Esophagus squamous epithelium (tissue), 5 donors: ENCODE measurements around the gene NMNAT3. TPM values are rescaled to one million over a fixed set of nuclear protein-coding genes. Genes with fewer than 3 reads are reported as not detected.

Experiments
- DNase-seq: peaks from one replicate; lab custom pipeline; 2025; lab: John Stamatoyannopoulos, UW
- H3K27ac ChIP-seq, 4 donors: fragments of 200-600 bp; sonication (generic); one replicate each; pipeline ENCODE4 v1.5.1; 2016 to 2019; ENCODE audit warnings: mild to moderate bottlenecking in 1 of 4
- H3K27me3 ChIP-seq, 4 donors: fragments of 200-600 bp; sonication (generic); 1 replicate in 3 of 4; 2 replicates in 1 of 4; pipeline versions ENCODE4 v1.5.1 to v1.6.0; 2017 to 2021; ENCODE audit warnings: antibody characterized with exemption in 1 of 4
- H3K36me3 ChIP-seq, 3 donors: fragments of 200-600 bp; sonication (generic); one replicate each; pipeline ENCODE4 v1.5.1; 2016 to 2019
- H3K4me1 ChIP-seq, 3 donors: fragments of 200-600 bp; sonication (generic); one replicate each; pipeline ENCODE4 v1.5.1; 2017 to 2019
- H3K4me3 ChIP-seq, 4 donors: fragments of 200-600 bp; sonication (generic); 1 replicate in 3 of 4; 2 replicates in 1 of 4; pipeline ENCODE4 v1.5.1; 2016 to 2019; ENCODE audit warnings: mild to moderate bottlenecking in 2 of 4, moderate library complexity in 1 of 4
- H3K9me3 ChIP-seq, 3 donors: fragments of 200-600 bp; sonication (generic); one replicate each; pipeline ENCODE4 v1.5.1; 2016 to 2019
- POLR2A ChIP-seq, 4 donors: fragments of 450-650 bp; IDR thresholded peaks; one replicate each; pipeline ENCODE4 v1.6.1; 2017; ENCODE audit warnings: antibody characterized with exemption in 4 of 4, mild to moderate bottlenecking in 4 of 4, moderate library complexity in 3 of 4
- WGBS, 2 donors: methylation state at CpG; one replicate each; pipeline ENCODE4 v1.1.5; 2018; 5-methylcytosine and 5-hydroxymethylcytosine counted together
- intact Hi-C: fragments of 100-400 bp; cut with DNase I; formaldehyde crosslinking; loops from one replicate; pipeline ENCODE4 v1.15.0; 2022
- total RNA-seq, 4 donors: library from RNA; depleted of rRNA; stranded (reverse); fragments of >200 nt; gene quantifications; one replicate each; pipeline ENCODE4 v1.1.0, GENCODE V29; 2016
- TF ChIP-seq, protein P1 (sequence below), 6 experiments: fragments of 450-650 bp in 4 of 6; fragments of 200-600 bp in 2 of 6; sonication (generic) in 2 of 6; IDR thresholded peaks; one replicate each; pipeline ENCODE4 v1.5.1; 2016 to 2019; ENCODE audit warnings: antibody characterized with exemption in 6 of 6, mild to moderate bottlenecking in 4 of 6, moderate library complexity in 4 of 6
- donor health status: DM: yes; HTN: yes; CAD: no.

NMNAT3 gene
- total RNA-seq, 4 donors from 2014 or later = 7.6 to 11.6 (median 9.4) TPM

GRCh38 chr3:139620438-139620837 is 57.3 kb downstream of the NMNAT3 start:
- H3K36me3 ChIP-seq = no peaks in the 10 kb centered on the region
- intact Hi-C loops = no loop called here
- no peaks in the 10 kb centered on the region for H3K4me1 ChIP-seq
- DNase-seq = no peak
- WGBS, 2 donors = 68 to 71% methylated on average over 3 of the region's 3 CpGs
- no peaks in the 10 kb centered on the region for H3K9me3 ChIP-seq
- no peak overlapping the region for H3K4me3 ChIP-seq
- no peaks in the 10 kb centered on the region for H3K27me3 ChIP-seq
- TF ChIP-seq, protein P1, sequence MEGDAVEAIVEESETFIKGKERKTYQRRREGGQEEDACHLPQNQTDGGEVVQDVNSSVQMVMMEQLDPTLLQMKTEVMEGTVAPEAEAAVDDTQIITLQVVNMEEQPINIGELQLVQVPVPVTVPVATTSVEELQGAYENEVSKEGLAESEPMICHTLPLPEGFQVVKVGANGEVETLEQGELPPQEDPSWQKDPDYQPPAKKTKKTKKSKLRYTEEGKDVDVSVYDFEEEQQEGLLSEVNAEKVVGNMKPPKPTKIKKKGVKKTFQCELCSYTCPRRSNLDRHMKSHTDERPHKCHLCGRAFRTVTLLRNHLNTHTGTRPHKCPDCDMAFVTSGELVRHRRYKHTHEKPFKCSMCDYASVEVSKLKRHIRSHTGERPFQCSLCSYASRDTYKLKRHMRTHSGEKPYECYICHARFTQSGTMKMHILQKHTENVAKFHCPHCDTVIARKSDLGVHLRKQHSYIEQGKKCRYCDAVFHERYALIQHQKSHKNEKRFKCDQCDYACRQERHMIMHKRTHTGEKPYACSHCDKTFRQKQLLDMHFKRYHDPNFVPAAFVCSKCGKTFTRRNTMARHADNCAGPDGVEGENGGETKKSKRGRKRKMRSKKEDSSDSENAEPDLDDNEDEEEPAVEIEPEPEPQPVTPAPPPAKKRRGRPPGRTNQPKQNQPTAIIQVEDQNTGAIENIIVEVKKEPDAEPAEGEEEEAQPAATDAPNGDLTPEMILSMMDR (IDR thresholded peaks at IDR 0.05) = no peak
- TF ChIP-seq POLR2A (IDR thresholded peaks at IDR 0.05) = no peak
- no peak overlapping the region for H3K27ac ChIP-seq

DNA sequence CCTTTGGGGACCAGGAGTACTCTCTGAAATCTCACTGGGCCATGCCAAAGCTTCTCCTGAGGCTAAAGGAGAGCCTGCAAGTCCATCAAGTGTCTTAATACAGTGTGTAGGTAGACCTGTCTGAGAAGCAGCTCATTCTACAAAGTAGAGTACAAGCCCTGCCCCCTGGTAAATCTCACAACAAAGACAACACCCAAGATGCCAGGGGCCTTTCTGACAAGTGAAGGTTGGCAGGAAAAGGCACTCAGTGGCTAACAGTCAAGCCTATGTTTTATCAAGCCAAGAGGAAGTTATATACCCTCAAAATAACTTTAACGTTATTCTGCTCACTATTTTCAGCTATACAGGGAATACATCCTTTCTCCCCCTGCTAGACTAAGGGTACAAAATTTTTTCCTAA is 58.3 kb downstream of the NMNAT3 start:
- 26 to 30% methylated on average over 1 of the region's 1 CpG for WGBS, 2 donors
- H3K4me1 ChIP-seq = no peaks in the 10 kb centered on the region
- no peaks in the 10 kb centered on the region for H3K9me3 ChIP-seq
- no peak for DNase-seq
- no peaks in the 10 kb centered on the region for H3K27me3 ChIP-seq
- H3K27ac ChIP-seq = no peak overlapping the region
- intact Hi-C loops = no loop called here
- TF ChIP-seq POLR2A (IDR thresholded peaks at IDR 0.05) = no peak
- TF ChIP-seq, protein P1 (IDR thresholded peaks at IDR 0.05) = no peak
- H3K4me3 ChIP-seq = no peak overlapping the region
- no peaks in the 10 kb centered on the region for H3K36me3 ChIP-seq

- no peak for TF ChIP-seq POLR2A (IDR thresholded peaks at IDR 0.05)
- TF ChIP-seq, protein P1 (IDR thresholded peaks at IDR 0.05) = no peak
- Histone ChIP-seq H3K4me3 (no peak overlapping the region), H3K36me3 (no peaks in the 10 kb centered on the region), H3K9me3 (no peaks in the 10 kb centered on the region), H3K27ac (no peak overlapping the region), H3K27me3 (no peaks in the 10 kb centered on the region), H3K4me1 (no peaks in the 10 kb centered on the region)
- DNase-seq = no peak
- intact Hi-C loops = no loop called here
- WGBS, 2 donors = 61 to 64% methylated on average over 3 of the region's 3 CpGs
These were observed 60.0 kb downstream of the NMNAT3 start for GRCh38 chr3:139617672-139618268.

DNA sequence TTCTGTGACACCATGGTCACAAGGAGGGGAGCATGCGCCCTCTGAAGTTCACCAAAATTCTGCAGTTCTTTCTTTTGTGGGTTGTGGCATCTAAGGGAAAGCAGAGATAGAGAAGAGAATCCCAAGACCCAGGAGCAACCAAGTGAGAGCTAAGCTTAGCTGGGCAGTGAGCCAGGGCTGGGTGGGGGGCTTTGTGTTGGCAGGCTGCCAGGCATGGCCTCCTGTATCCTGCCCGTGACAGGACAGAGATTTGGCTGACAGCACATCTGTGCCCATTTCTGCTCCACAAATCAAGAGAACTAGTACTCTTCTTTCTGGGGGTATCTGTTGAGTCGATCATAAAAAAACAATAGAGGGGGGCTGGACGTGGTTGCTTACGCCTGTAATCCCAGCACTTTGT is 66.2 kb downstream of the NMNAT3 start:
- no peak for TF ChIP-seq POLR2A (IDR thresholded peaks at IDR 0.05)
- TF ChIP-seq, protein P1 (IDR thresholded peaks at IDR 0.05) = no peak
- WGBS, 2 donors = 91 to 92% methylated on average over 1 to 4 of the region's 5 CpGs
- no peaks in the 10 kb centered on the region for H3K4me1 ChIP-seq
- no peak overlapping the region for H3K27ac ChIP-seq
- no peak overlapping the region for H3K4me3 ChIP-seq
- H3K27me3 ChIP-seq = no peaks in the 10 kb centered on the region
- no peak for DNase-seq
- H3K9me3 ChIP-seq = no peaks in the 10 kb centered on the region
- H3K36me3 ChIP-seq = no peaks in the 10 kb centered on the region
- intact Hi-C loops = no loop called here

GRCh38 chr3:139610886-139611285 is 66.9 kb downstream of the NMNAT3 start:
- Histone ChIP-seq H3K9me3 (no peaks in the 10 kb centered on the region), H3K27ac (no peak overlapping the region), H3K4me3 (no peak overlapping the region), H3K27me3 (no peaks in the 10 kb centered on the region), H3K4me1 (no peaks in the 10 kb centered on the region), H3K36me3 (no peaks in the 10 kb centered on the region)
- intact Hi-C loops = no loop called here
- DNase-seq = no peak
- WGBS, 2 donors = 75 to 78% methylated on average over 4 of the region's 4 CpGs
- TF ChIP-seq POLR2A (IDR thresholded peaks at IDR 0.05) = no peak
- TF ChIP-seq, protein P1 (IDR thresholded peaks at IDR 0.05) = no peak
